Tibial nerve (tissue), 3 donors: ENCODE measurements around the gene ZC3HAV1L.

Source experiments
- CTCF ChIP-seq, 5 experiments: fragments of 200-600 bp in 3 of 5; fragments of 450-650 bp in 2 of 5; sonication (generic) in 3 of 5; IDR thresholded peaks; one replicate each; pipeline ENCODE4 v1.5.1; 2016 to 2019; ENCODE audit warnings: antibody characterized with exemption in 5 of 5, mild to moderate bottlenecking in 3 of 5, moderate library complexity in 2 of 5
- POLR2A ChIP-seq, 2 donors: fragments of 450-650 bp; IDR thresholded peaks; one replicate each; pipeline ENCODE4 v1.6.1; 2017; ENCODE audit warnings: antibody characterized with exemption in 2 of 2, mild to moderate bottlenecking in 2 of 2, moderate library complexity in 2 of 2

GRCh38 chr7:139011373-139011772, 24.5 kb downstream of the ZC3HAV1L start:
- no peak for TF ChIP-seq POLR2A (IDR thresholded peaks at IDR 0.05)
- TF ChIP-seq CTCF (IDR thresholded peaks at IDR 0.05), result no peak
